NCI-H146 (cell line): ENCODE data around the gene ADARB1.

Source experiments
- DNase-seq: peaks from one replicate; lab custom pipeline; 2025; lab: John Stamatoyannopoulos, UW

ADARB1 gene

DNA sequence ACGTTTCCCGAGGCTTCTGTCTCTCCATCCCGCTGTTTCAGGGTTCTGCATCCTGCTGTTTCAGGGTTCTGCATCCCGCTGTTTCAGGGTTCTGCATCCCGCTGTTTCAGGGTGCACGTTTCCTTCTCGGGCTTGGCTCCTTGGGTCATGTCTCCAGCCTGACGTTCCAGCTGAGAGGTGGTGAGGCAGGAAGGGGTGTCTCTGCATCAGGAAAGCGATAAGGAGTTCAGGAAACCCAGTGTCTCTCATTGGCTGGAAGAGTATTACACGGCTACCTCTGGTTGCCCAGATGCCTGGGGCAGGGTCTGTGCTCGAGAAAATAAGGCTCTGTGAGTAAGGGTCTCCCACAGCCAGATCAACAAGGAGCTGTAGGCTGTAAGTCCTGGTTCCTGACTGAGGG lies 21.1 kb downstream of the ADARB1 start:
- no peak for DNase-seq

- DNase-seq, result no peak
Measured at GRCh38 chr21:45096217-45096616, 21.8 kb downstream of the ADARB1 start.

- no peak for DNase-seq
Measured at GRCh38 chr21:45097827-45098387, 23.5 kb downstream of the ADARB1 start.

DNA sequence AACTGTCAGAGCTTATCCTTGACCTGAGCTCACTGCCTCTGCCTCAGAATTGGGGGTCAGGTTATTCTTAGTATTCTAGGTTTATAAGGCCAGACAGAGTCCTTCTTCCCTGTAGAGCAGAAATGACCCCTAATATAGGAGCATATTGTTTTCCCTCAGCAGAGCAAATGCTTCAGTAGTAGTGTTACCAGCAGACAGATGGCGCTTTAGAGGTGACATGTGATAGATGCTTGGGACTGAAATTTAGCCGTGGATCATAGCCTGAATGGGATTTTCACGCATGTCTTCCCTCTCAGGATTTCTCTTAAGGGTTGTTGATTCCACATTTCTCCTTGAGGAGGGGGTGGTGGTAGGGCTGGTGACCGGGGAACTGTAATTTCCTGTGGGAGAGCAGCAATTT lies 24.5 kb downstream of the ADARB1 start:
- no peak for DNase-seq

DNA sequence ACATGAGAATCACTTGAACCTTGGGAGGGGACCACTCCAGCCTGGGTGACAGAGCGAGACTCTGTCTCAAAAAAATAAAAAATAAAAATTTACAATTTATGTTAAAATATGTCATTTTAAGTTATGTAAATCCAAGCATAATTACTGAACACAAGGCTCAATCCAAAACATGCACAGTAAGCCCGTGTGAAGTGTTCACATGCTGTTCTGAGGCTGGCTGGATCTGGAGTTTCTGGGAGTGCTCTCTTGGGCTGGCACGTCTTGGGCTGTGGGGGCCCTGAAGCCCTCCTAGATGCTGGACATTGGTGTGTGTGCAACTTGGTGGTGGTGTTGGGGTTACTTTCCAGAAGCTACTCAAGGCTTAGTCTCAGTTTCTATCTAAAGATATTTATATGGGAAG lies 25.2 kb downstream of the ADARB1 start:
- no peak for DNase-seq

DNA sequence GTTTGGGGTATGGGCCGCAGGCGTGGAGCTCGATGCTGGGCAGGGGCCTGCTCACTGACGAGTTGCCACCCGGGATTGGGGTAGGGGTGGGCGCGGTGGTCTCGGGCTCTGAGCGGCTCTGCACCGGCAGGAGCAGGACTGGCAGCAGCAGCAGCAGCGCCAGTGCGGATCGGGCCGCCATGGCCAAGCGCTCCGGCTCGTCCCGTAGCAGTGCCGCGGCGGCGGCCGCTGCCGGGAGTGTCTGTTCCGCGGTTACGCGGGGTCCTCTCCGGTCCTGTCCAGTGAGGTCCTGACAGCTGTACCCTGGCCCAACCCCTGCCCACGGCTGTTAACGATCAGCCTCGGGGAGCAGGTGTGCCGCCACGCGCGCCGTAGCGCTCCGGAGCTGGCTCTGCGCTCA lies 26.5 kb downstream of the ADARB1 start:
- DNase-seq, result no peak

GRCh38 chr21:45102391-45102932 lies 28.1 kb downstream of the ADARB1 start:
- DNase-seq, result no peak

GRCh38 chr21:45103971-45104520 lies 29.7 kb downstream of the ADARB1 start:
- no peak for DNase-seq

- no peak for DNase-seq
Measured at GRCh38 chr21:45104560-45104959, 30.2 kb downstream of the ADARB1 start.

DNA sequence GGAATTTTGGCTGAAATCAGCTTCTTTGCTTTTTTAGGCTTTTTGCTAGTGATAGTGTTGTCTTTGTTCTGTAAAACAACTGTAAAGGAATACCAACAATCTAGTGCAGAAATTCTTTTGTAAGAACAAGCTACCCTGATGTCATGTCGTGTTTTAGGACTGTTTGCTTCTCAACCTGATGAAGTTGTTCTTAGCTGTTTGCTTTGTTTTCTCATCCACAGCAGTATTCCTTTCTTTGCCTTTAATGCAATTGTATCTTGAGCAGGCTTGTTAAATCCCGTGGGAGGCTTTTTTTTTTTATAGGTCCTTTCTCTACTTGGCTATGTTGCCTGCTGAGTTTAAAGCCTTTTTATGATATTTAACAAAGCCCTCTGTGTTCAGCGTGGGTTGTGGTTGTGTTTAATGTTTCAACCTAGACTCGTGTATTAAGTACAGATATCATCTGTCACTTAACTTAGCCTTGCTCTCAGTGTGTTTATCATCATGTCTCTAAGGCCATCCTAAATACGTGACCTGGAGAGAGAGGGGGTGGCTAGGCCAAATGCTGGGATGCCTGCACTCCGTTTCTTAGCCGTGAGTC lies 31.6 kb downstream of the ADARB1 start:
- DNase-seq, result no peak

DNA sequence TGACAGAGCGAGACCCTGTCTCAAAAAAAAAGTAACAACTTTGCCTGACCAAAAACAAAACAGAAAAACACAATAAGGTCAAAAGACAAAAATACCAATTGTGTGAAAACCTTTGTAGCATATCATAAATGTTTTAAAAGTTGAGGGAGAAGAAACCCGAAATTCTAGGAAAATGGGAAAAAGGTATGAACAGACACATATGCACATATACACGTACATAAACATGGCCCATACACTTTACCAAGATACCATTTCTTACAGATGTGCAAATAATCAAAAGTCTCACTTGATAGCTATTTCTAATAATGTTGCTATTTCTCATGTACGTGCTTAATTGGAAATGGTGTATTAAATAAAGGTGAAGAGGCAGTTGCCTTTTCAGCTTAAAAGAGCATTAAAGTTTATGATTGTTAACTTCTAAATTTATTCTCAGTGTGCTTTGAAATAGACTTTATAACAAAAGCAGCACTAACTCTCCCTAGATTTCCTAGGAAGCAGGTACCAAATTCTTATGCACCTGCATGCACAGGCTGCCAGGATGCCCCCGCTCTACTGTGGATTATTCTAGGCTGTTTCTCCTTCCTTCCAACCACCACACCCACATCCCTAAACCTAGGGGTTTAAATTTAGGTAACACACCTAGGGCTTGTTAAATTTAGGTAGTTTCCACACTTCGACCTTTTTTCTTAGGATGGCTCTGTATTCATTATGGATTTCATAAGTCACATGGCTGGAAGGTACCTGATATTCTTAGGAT lies 33.8 kb downstream of the ADARB1 start:
- DNase-seq, result no peak

- no peak for DNase-seq
Measured at GRCh38 chr21:45108808-45109781, 34.7 kb downstream of the ADARB1 start.

DNA sequence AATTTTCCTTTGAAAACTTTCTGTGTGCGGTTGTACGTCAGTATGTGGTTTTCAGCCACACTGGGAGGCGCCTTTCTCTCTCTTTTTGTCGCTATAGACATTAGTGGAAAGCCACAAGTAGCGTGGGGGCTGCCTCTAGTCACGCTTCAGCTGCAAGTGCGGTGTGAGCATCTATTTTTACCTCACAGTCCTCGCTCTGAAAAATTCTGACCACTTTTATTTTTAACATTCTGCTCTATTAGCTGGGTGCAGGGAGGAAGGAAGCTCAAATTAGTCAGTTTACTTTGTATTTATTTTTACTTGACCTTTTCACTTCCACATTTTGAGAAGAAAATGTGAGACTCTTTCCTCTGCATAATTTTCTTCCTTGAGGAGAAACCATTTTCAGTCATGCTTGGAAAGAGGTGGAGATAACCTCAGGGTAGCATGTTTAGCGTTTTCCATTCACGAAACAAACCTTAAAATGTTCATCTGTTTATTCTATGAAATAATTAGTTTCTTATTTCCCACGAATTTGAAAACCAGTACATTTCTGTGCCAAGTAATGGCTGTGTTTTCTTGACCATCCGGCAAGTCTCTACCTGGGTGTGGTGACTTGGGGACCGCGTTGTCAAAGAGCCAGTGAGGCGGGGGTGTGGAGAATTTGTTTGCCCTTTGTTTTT lies 35.6 kb downstream of the ADARB1 start:
- no peak for DNase-seq

GRCh38 chr21:45110873-45111624 lies 36.7 kb downstream of the ADARB1 start:
- DNase-seq, result no peak

GRCh38 chr21:45111703-45112102 lies 37.3 kb downstream of the ADARB1 start:
- no peak for DNase-seq

GRCh38 chr21:45112371-45112770 lies 38.0 kb downstream of the ADARB1 start:
- DNase-seq, result no peak

GRCh38 chr21:45113543-45113942 lies 39.2 kb downstream of the ADARB1 start:
- DNase-seq, result no peak

DNA sequence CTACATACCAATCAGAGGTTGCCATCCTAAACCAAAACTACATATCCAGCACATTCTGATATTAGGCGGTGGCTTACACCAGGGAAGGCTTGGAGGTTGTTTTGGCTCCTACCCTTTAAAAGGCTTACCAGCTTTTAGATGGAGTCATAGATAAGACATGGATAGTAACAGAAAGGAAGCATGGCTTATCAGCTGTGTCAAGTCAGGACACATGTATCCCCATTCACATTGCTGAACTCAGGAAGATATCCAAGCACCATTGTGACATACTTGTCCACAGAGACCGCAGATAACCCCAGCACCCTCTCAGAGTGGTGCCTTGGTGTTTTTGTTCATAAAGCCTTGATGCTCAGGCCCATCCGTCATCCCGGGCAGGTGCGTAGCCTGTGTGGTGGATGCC lies 39.7 kb downstream of the ADARB1 start:
- DNase-seq, result no peak

- DNase-seq, result no peak
Measured at GRCh38 chr21:45114475-45114874, 40.1 kb downstream of the ADARB1 start.

GRCh38 chr21:45115141-45115540 lies 40.8 kb downstream of the ADARB1 start:
- DNase-seq, result no peak

DNA sequence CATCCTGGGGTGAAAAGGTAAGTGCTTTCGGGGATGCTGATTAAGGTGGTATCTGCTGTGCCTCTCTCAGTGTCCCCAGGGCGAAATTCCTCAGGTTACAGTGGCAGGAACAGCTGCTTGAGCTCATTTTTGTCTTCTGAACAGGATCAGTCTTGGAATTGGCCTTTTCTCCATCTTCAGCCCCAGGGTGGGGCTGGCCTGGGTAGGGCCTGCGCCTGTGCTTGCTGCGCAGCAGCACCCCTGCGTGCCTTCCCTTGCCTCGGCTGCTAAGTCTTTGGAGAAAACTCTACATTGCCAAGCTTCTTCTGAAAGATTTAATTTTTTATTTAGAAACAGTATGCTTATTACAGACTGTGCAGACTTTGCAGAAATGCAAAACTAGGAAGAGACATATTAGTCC lies 41.7 kb downstream of the ADARB1 start:
- DNase-seq, result no peak
